HCT116 (cell line): ENCODE results near the gene IL22RA2. TPM values are rescaled to one million over a fixed set of nuclear protein-coding genes. Genes with fewer than 3 reads are reported as not detected.

Experiments
- ATAC-seq: fragments of 200-7000 bp; cut with Tn5 transposase; 2 replicates; pipeline ENCODE4 v1.9.1; 2020; ENCODE audit warnings: mild to moderate bottlenecking, moderate library complexity
- BruUV-seq: library from RNA; stranded (reverse); fragments of 400-500 nt; replicated peaks from 2 replicates; lab custom pipeline; 2021; lab: Mats Ljungman, UMichigan
- CTCF ChIA-PET: fragments of 300-600 bp; sonication (Branson Sonifier 250); formaldehyde crosslinking; loops from one replicate; lab custom pipeline; 2021; ENCODE audit warnings: antibody characterized with exemption; lab: Charles Lee
- POLR2A ChIA-PET: fragments of 300-600, 350-600 bp; sonication (Branson Sonifier 250); formaldehyde crosslinking; loops from one replicate; lab custom pipeline; 2021; ENCODE audit warnings: antibody characterized with exemption; lab: Charles Lee
- RAD21 ChIA-PET, 2 experiments: fragments of 300-600 bp; sonication (Branson Sonifier 250); formaldehyde crosslinking; loops; one replicate each; lab custom pipeline; 2023; ENCODE audit warnings: low total read pairs in 2 of 2; ENCODE audit not compliant: uncharacterized antibody in 2 of 2, unreplicated experiment in 2 of 2, low non-redundant PET in 1 of 2; lab: Charles Lee
- DNase-seq: peaks from one replicate; pipeline ENCODE4 v3.0.0-alpha.2; 2010; ENCODE audit warnings: low read depth, low spot score
- H2AFZ ChIP-seq: fragments of 200-600 bp; shearing (Covaris generic), sonication (generic); 2 replicates; pipeline ENCODE4 v1.6.1; 2017; ENCODE audit warnings: low read depth, mixed run types, mixed read lengths, antibody characterized with exemption, low read length; ENCODE audit not compliant: poor library complexity, severe bottlenecking
- H3K27ac ChIP-seq: 2 replicates; pipeline ENCODE4 v1.5.1; 2012; ENCODE audit warnings: low read depth, low read length
- H3K27me3 ChIP-seq: fragments of 200-600 bp; sonication (generic); 2 replicates; pipeline ENCODE4 v1.6.1; 2016; ENCODE audit warnings: mixed run types, low read length, mixed read lengths; ENCODE audit not compliant: insufficient read depth
- H3K36me3 ChIP-seq, 2 experiments: fragments of 200-500 bp in 1 of 2; fragments of 200-600 bp in 1 of 2; sonication (Bioruptor generic) in 1 of 2; sonication (generic) in 1 of 2; 2 replicates each; pipeline versions ENCODE4 v1.5.1 to v1.6.1; 2014 to 2016; ENCODE audit warnings: low read length in 2 of 2, inconsistent platforms in 1 of 2, mixed read lengths in 1 of 2, mixed run types in 1 of 2; ENCODE audit not compliant: insufficient read depth in 2 of 2, control insufficient read depth in 1 of 2
- H3K4me1 ChIP-seq, 2 experiments: fragments of 200-600 bp in 1 of 2; sonication (generic) in 1 of 2; 2 replicates each; pipeline versions ENCODE4 v1.5.1 to v1.6.1; 2012 to 2017; ENCODE audit warnings: low read length in 2 of 2, inconsistent platforms in 1 of 2, mild to moderate bottlenecking in 1 of 2, mixed read lengths in 1 of 2, mixed run types in 1 of 2, moderate library complexity in 1 of 2; ENCODE audit not compliant: insufficient read depth in 2 of 2, control insufficient read depth in 1 of 2
- H3K4me2 ChIP-seq: fragments of 200-600 bp; sonication (generic); 2 replicates; pipeline ENCODE4 v1.6.1; 2017; ENCODE audit warnings: mixed run types, low read length, mixed read lengths
- H3K4me3 ChIP-seq, 2 experiments: fragments of 200-600 bp in 1 of 2; sonication (generic) in 1 of 2; replicated peaks in 1 of 2; 2 replicates each; pipeline ENCODE4 v1.5.1; 2011 to 2016; ENCODE audit warnings: low read length in 2 of 2, control low read depth in 1 of 2, low read depth in 1 of 2, mild to moderate bottlenecking in 1 of 2, mixed read lengths in 1 of 2, mixed run types in 1 of 2
- H3K79me2 ChIP-seq: fragments of 200-600 bp; sonication (generic); 2 replicates; pipeline ENCODE4 v1.6.1; 2017; ENCODE audit warnings: mild to moderate bottlenecking, mixed run types, low read length, moderate library complexity, mixed read lengths; ENCODE audit not compliant: insufficient read depth
- H3K9ac ChIP-seq: fragments of 200-600 bp; sonication (generic); 2 replicates; pipeline ENCODE4 v1.6.1; 2016; ENCODE audit warnings: low read length, mixed read lengths
- H3K9me2 ChIP-seq: fragments of 200-600 bp; sonication (generic), shearing (Covaris generic); 2 replicates; pipeline ENCODE4 v1.6.1; 2017; ENCODE audit warnings: mixed run types, mild to moderate bottlenecking, moderate library complexity; ENCODE audit not compliant: insufficient read depth
- H3K9me3 ChIP-seq, 2 experiments: fragments of 200-500 bp in 1 of 2; fragments of 200-600 bp in 1 of 2; sonication (Bioruptor generic) in 1 of 2; sonication (generic) in 1 of 2; 2 replicates each; pipeline ENCODE4 v1.6.1; 2014 to 2017; ENCODE audit warnings: low read length in 2 of 2, mixed read lengths in 2 of 2, inconsistent platforms in 1 of 2, low read depth in 1 of 2, mild to moderate bottlenecking in 1 of 2, mixed run types in 1 of 2, moderate library complexity in 1 of 2; ENCODE audit not compliant: control insufficient read depth in 1 of 2, insufficient read depth in 1 of 2
- H4K20me1 ChIP-seq: fragments of 200-600 bp; sonication (generic), shearing (Covaris generic); 2 replicates; pipeline ENCODE4 v1.6.1; 2017; ENCODE audit warnings: mixed run types, mild to moderate bottlenecking, moderate library complexity; ENCODE audit not compliant: insufficient read depth
- CBX3 ChIP-seq: IDR thresholded peaks from 2 replicates; pipeline ENCODE4 v1.6.1; 2012; ENCODE audit warnings: low read depth
- CEBPB ChIP-seq: IDR thresholded peaks from 2 replicates; pipeline ENCODE4 v1.6.1; 2012; ENCODE audit warnings: low read depth
- EGR1 ChIP-seq: IDR thresholded peaks from 2 replicates; pipeline ENCODE4 v1.6.1; 2012; ENCODE audit warnings: low read depth
- ELF1 ChIP-seq: IDR thresholded peaks from 2 replicates; pipeline ENCODE4 v1.6.1; 2012; ENCODE audit warnings: low read depth, borderline replicate concordance
- EZH2phosphoT487 ChIP-seq: fragments of 200-600 bp; IDR thresholded peaks from 2 replicates; pipeline ENCODE4 v1.6.1; 2018; ENCODE audit warnings: antibody characterized with exemption, borderline replicate concordance
- FOSL1 ChIP-seq: IDR thresholded peaks from 2 replicates; pipeline ENCODE4 v1.6.1; 2012; ENCODE audit warnings: low read depth
- JUND ChIP-seq: IDR thresholded peaks from 2 replicates; pipeline ENCODE4 v1.6.1; 2012
- POLR2A ChIP-seq: IDR thresholded peaks from 2 replicates; pipeline ENCODE4 v1.7.0; 2011; ENCODE audit warnings: borderline replicate concordance; ENCODE audit not compliant: insufficient read depth, insufficient read length; ENCODE audit errors: extremely low read depth
- RAD21 ChIP-seq: IDR thresholded peaks from 2 replicates; pipeline ENCODE4 v1.6.1; 2012; ENCODE audit warnings: low read depth, mild to moderate bottlenecking
- SP1 ChIP-seq: IDR thresholded peaks from 2 replicates; pipeline ENCODE4 v1.6.1; 2012; ENCODE audit warnings: low read depth
- SRF ChIP-seq: IDR thresholded peaks from 2 replicates; pipeline ENCODE4 v1.6.1; 2012; ENCODE audit warnings: low read depth
- TCF7L2 ChIP-seq: IDR thresholded peaks from 2 replicates; pipeline ENCODE4 v1.7.0; 2011; ENCODE audit warnings: borderline replicate concordance, inconsistent platforms; ENCODE audit not compliant: insufficient read depth, insufficient read length; ENCODE audit errors: extremely low read depth
- YY1 ChIP-seq: IDR thresholded peaks from 2 replicates; pipeline ENCODE4 v1.6.1; 2011; ENCODE audit warnings: low read length, low read depth, moderate library complexity, mild to moderate bottlenecking; ENCODE audit not compliant: insufficient replicate concordance; ENCODE audit errors: extremely low read depth
- ZNF274 ChIP-seq: fragments of 200-500 bp; sonication (Bioruptor generic); IDR thresholded peaks from 2 replicates; pipeline ENCODE4 v1.6.1; 2014; ENCODE audit warnings: mild to moderate bottlenecking, low read depth, low read length, inconsistent platforms
- intact Hi-C: fragments of 100-400 bp; cut with micrococcal nuclease; formaldehyde crosslinking; loops from 2 replicates; pipeline ENCODE4 v1.10.0; 2022
- total RNA-seq: library from RNA; stranded (reverse); gene quantifications from one replicate; pipeline ENCODE4 v1.2.1, GENCODE V29; 2021; ENCODE audit not compliant: unreplicated experiment
- TF ChIP-seq, protein P1 (sequence below): IDR thresholded peaks from 2 replicates; pipeline ENCODE4 v1.6.1; 2012
- TF ChIP-seq, protein P2 (sequence below), 3 experiments: fragments of 200-600 bp in 1 of 3; sonication (generic) in 1 of 3; IDR thresholded peaks in 2 of 3; conservative IDR thresholded peaks in 1 of 3; 2 replicates each; pipeline ENCODE4 v1.5.1; 2012 to 2017; ENCODE audit warnings: low read depth in 2 of 3, low read length in 2 of 3, antibody characterized with exemption in 1 of 3, borderline replicate concordance in 1 of 3, control low read depth in 1 of 3, mild to moderate bottlenecking in 1 of 3, mixed read lengths in 1 of 3, mixed run types in 1 of 3, moderate library complexity in 1 of 3; ENCODE audit not compliant: insufficient read depth in 1 of 3
- TF ChIP-seq, protein P3 (sequence below): IDR thresholded peaks from 2 replicates; pipeline ENCODE4 v1.6.1; 2011; ENCODE audit warnings: mild to moderate bottlenecking, low read length, moderate library complexity; ENCODE audit not compliant: insufficient replicate concordance; ENCODE audit errors: extremely low read depth
- TF ChIP-seq, protein P4 (sequence below): IDR thresholded peaks from 2 replicates; pipeline ENCODE4 v1.6.1; 2012; ENCODE audit warnings: low read depth

IL22RA2 gene
- total RNA-seq, 1 experiment from 2014 or later = not detected

DNA sequence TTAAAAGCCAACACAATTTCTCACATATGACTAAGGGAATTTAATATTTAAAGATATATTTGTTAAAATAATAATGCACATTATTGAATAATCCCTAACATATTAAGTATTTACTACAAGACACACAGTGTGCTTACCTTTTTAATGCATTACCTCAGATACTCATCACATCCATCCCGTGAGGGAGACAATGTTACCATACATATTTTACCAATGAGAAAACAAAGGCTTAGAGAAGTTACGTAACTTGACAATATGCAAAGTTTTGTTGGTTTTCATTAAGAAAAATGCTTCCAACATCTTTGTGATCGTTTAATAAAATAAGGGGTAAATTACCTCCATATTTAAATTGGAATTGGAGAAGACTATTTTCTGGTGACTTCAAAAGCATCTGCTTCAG lies 41.5 kb upstream of the IL22RA2 start:
- Histone ChIP-seq H4K20me1 (no peaks in the 10 kb centered on the region), H2AFZ (no peak overlapping the region), H3K9me2 (no peaks in the 10 kb centered on the region), H3K4me1 (peaks cover 7 to 18% of the 10 kb centered on the region in 2 experiments), H3K9me3 (no peaks in the 10 kb centered on the region), H3K27ac (no peak overlapping the region), H3K79me2 (peaks cover 87% of the 10 kb centered on the region), H3K36me3 (no peaks in the 10 kb centered on the region), H3K4me2 (no peak overlapping the region), H3K27me3 (no peaks in the 10 kb centered on the region), H3K9ac (no peak overlapping the region), H3K4me3 (no peak overlapping the region)
- DNase-seq = no peak
- intact Hi-C loops = no loop called here
- RAD21 ChIA-PET = no interaction called here
- ATAC-seq = no peak
- TF ChIP-seq FOSL1 = no peak
- no peak for TF ChIP-seq CBX3
- TF ChIP-seq, protein P1, sequence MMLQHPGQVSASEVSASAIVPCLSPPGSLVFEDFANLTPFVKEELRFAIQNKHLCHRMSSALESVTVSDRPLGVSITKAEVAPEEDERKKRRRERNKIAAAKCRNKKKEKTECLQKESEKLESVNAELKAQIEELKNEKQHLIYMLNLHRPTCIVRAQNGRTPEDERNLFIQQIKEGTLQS = no peak
- TF ChIP-seq YY1 = no peak
- no peak for TF ChIP-seq ZNF274
- no peak for TF ChIP-seq POLR2A
- no peak for TF ChIP-seq TCF7L2
- TF ChIP-seq SRF = no peak
- TF ChIP-seq, protein P2, sequence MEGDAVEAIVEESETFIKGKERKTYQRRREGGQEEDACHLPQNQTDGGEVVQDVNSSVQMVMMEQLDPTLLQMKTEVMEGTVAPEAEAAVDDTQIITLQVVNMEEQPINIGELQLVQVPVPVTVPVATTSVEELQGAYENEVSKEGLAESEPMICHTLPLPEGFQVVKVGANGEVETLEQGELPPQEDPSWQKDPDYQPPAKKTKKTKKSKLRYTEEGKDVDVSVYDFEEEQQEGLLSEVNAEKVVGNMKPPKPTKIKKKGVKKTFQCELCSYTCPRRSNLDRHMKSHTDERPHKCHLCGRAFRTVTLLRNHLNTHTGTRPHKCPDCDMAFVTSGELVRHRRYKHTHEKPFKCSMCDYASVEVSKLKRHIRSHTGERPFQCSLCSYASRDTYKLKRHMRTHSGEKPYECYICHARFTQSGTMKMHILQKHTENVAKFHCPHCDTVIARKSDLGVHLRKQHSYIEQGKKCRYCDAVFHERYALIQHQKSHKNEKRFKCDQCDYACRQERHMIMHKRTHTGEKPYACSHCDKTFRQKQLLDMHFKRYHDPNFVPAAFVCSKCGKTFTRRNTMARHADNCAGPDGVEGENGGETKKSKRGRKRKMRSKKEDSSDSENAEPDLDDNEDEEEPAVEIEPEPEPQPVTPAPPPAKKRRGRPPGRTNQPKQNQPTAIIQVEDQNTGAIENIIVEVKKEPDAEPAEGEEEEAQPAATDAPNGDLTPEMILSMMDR (IDR thresholded peaks at IDR 0.05 in 2 of 3, conservative IDR thresholded peaks at IDR 0.05 in 1 of 3; ENCODE audit: borderline replicate concordance in 1 of 3, insufficient read depth in 1 of 3, low read depth in 2 of 3, low read length in 2 of 3) = no peak
- TF ChIP-seq, protein P3, sequence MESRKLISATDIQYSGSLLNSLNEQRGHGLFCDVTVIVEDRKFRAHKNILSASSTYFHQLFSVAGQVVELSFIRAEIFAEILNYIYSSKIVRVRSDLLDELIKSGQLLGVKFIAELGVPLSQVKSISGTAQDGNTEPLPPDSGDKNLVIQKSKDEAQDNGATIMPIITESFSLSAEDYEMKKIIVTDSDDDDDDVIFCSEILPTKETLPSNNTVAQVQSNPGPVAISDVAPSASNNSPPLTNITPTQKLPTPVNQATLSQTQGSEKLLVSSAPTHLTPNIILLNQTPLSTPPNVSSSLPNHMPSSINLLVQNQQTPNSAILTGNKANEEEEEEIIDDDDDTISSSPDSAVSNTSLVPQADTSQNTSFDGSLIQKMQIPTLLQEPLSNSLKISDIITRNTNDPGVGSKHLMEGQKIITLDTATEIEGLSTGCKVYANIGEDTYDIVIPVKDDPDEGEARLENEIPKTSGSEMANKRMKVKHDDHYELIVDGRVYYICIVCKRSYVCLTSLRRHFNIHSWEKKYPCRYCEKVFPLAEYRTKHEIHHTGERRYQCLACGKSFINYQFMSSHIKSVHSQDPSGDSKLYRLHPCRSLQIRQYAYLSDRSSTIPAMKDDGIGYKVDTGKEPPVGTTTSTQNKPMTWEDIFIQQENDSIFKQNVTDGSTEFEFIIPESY = no peak
- no peak for TF ChIP-seq CEBPB
- TF ChIP-seq, protein P4, sequence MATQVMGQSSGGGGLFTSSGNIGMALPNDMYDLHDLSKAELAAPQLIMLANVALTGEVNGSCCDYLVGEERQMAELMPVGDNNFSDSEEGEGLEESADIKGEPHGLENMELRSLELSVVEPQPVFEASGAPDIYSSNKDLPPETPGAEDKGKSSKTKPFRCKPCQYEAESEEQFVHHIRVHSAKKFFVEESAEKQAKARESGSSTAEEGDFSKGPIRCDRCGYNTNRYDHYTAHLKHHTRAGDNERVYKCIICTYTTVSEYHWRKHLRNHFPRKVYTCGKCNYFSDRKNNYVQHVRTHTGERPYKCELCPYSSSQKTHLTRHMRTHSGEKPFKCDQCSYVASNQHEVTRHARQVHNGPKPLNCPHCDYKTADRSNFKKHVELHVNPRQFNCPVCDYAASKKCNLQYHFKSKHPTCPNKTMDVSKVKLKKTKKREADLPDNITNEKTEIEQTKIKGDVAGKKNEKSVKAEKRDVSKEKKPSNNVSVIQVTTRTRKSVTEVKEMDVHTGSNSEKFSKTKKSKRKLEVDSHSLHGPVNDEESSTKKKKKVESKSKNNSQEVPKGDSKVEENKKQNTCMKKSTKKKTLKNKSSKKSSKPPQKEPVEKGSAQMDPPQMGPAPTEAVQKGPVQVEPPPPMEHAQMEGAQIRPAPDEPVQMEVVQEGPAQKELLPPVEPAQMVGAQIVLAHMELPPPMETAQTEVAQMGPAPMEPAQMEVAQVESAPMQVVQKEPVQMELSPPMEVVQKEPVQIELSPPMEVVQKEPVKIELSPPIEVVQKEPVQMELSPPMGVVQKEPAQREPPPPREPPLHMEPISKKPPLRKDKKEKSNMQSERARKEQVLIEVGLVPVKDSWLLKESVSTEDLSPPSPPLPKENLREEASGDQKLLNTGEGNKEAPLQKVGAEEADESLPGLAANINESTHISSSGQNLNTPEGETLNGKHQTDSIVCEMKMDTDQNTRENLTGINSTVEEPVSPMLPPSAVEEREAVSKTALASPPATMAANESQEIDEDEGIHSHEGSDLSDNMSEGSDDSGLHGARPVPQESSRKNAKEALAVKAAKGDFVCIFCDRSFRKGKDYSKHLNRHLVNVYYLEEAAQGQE = no peak
- no peak for TF ChIP-seq JUND
- TF ChIP-seq SP1 = no peak
- TF ChIP-seq ELF1 = no peak
- TF ChIP-seq RAD21 = no peak
- no peak for TF ChIP-seq EZH2phosphoT487
- TF ChIP-seq EGR1 = no peak
- POLR2A ChIA-PET = no interaction called here
- no TSS peak for BruUV-seq
- CTCF ChIA-PET = no interaction called here
